GM12891 (cell line): ENCODE data around the gene DNMT3L.

Source experiments
- POLR2A ChIP-seq: IDR thresholded peaks from 2 replicates; pipeline ENCODE4 v1.6.1; 2011; ENCODE audit warnings: low read depth, low read length, control low read depth
- POLR2AphosphoS5 ChIP-seq: IDR thresholded peaks from 2 replicates; pipeline ENCODE4 v1.6.1; 2011; ENCODE audit warnings: low read depth, low read length, control low read depth
- TAF1 ChIP-seq: IDR thresholded peaks from 2 replicates; pipeline ENCODE4 v1.6.1; 2011; ENCODE audit warnings: low read depth, low read length, control low read depth

DNA sequence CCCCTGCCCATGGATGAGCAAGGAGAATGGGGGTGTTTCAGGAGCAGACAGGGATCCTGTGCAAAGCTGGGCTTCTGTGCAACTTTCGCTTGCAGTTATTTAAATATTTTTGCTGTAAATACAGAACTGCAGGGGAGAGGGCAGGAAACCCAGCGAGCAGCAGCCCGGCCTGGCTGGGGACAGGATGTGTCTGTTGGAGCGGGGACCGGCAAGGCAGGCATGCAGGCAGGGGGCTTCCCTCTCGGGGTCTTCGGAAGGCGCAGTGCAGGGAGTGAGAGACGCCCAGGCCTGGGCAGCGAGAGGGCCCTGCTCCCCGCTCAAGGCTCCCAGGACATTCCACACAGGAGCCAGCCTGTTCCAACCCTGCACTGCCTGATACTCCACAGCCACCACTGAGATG, 22.3 kb upstream of the DNMT3L start:
- TF ChIP-seq TAF1 (no peak), POLR2A (no peak), POLR2AphosphoS5 (no peak)
